IMR-90 (cell line): ENCODE data around the gene LY6G6D. TPM values are rescaled to one million over a fixed set of nuclear protein-coding genes. Genes with fewer than 3 reads are reported as not detected.

ENCODE experiments used
- ATAC-seq: fragments of 200-7000 bp; cut with Tn5 transposase; 2 replicates; pipeline ENCODE4 v1.9.1; 2020; ENCODE audit warnings: low read depth, mild to moderate bottlenecking, moderate library complexity
- BruUV-seq: library from RNA; stranded (reverse); fragments of 400-500 nt; replicated peaks from 2 replicates; lab custom pipeline; 2021; lab: Mats Ljungman, UMichigan
- CTCF ChIA-PET: fragments of 300-600 bp; formaldehyde crosslinking; extraction: SDS; loops from one replicate; lab custom pipeline; 2021; ENCODE audit warnings: antibody characterized with exemption; lab: Yijun Ruan, JAX
- POLR2A ChIA-PET: fragments of 300-600 bp; sonication (Branson Sonifier 250); formaldehyde crosslinking; loops from one replicate; lab custom pipeline; 2022; ENCODE audit warnings: antibody characterized with exemption; ENCODE audit not compliant: unreplicated experiment; lab: Charles Lee
- DNase-seq: peaks from one replicate; pipeline ENCODE4 v3.0.0; 2013
- H2AFZ ChIP-seq: replicated peaks from 2 replicates; pipeline ENCODE3; 2013; ENCODE audit warnings: low read length, mild to moderate bottlenecking; ENCODE audit not compliant: poor library complexity
- H2AK5ac ChIP-seq: 2 replicates; pipeline ENCODE4 v1.6.1; 2013; ENCODE audit warnings: low read depth, low read length, inconsistent platforms
- H2AK9ac ChIP-seq: replicated peaks from 2 replicates; pipeline ENCODE3; 2013; ENCODE audit warnings: mild to moderate bottlenecking, low read depth, low read length, moderate library complexity; ENCODE audit not compliant: poor library complexity
- H2BK120ac ChIP-seq: 2 replicates; pipeline ENCODE4 v1.6.1; 2013; ENCODE audit warnings: low read depth, low read length, inconsistent platforms
- H2BK15ac ChIP-seq: 3 replicates; pipeline ENCODE4 v1.6.1; 2013; ENCODE audit warnings: low read depth, low read length, inconsistent platforms
- H2BK20ac ChIP-seq: 2 replicates; pipeline ENCODE4 v1.6.1; 2013; ENCODE audit warnings: low read depth, mild to moderate bottlenecking, inconsistent platforms, low read length, moderate library complexity
- H2BK5ac ChIP-seq: 2 replicates; pipeline ENCODE4 v1.6.1; 2013; ENCODE audit warnings: mild to moderate bottlenecking, low read depth, low read length, inconsistent platforms; ENCODE audit not compliant: poor library complexity, severe bottlenecking
- H3K14ac ChIP-seq: replicated peaks from 2 replicates; pipeline ENCODE4 v1.6.1; 2013; ENCODE audit warnings: low read depth, low read length, inconsistent platforms
- H3K18ac ChIP-seq: 2 replicates; pipeline ENCODE4 v1.6.1; 2013; ENCODE audit warnings: low read depth, low read length, control low read depth
- H3K23ac ChIP-seq: 2 replicates; pipeline ENCODE4 v1.6.1; 2013; ENCODE audit warnings: low read depth, low read length, inconsistent platforms
- H3K27ac ChIP-seq: 2 replicates; pipeline ENCODE4 v1.5.1; 2013; ENCODE audit warnings: mild to moderate bottlenecking, control low read depth, low read length; ENCODE audit not compliant: insufficient read depth
- H3K27me3 ChIP-seq: 2 replicates; pipeline ENCODE4 v1.6.1; 2013; ENCODE audit warnings: low read length; ENCODE audit not compliant: control insufficient read depth, insufficient read depth
- H3K36me3 ChIP-seq: 2 replicates; pipeline ENCODE4 v1.6.1; 2013; ENCODE audit warnings: low read length, mixed read lengths; ENCODE audit not compliant: control insufficient read depth, insufficient read depth
- H3K4ac ChIP-seq: 2 replicates; pipeline ENCODE4 v1.6.1; 2013; ENCODE audit warnings: low read depth, low read length, inconsistent platforms
- H3K4me1 ChIP-seq: 2 replicates; pipeline ENCODE4 v1.6.1; 2013; ENCODE audit warnings: low read length, mixed read lengths; ENCODE audit not compliant: control insufficient read depth, insufficient read depth
- H3K4me2 ChIP-seq: 2 replicates; pipeline ENCODE4 v1.6.1; 2013; ENCODE audit warnings: low read depth, mild to moderate bottlenecking, control low read depth, low read length, moderate library complexity
- H3K4me3 ChIP-seq: 2 replicates; pipeline ENCODE4 v1.5.1; 2013; ENCODE audit warnings: low read depth, mild to moderate bottlenecking, control low read depth, low read length, moderate library complexity; ENCODE audit not compliant: insufficient read depth
- H3K56ac ChIP-seq: 2 replicates; pipeline ENCODE4 v1.6.1; 2013; ENCODE audit warnings: low read length, inconsistent platforms; ENCODE audit not compliant: insufficient read depth; ENCODE audit errors: extremely low read depth
- H3K79me1 ChIP-seq, 2 experiments: 2 replicates each; pipeline ENCODE4 v1.6.1; 2013; ENCODE audit warnings: low read length in 2 of 2, inconsistent platforms in 1 of 2, low read depth in 1 of 2
- H3K9ac ChIP-seq: 2 replicates; pipeline ENCODE4 v1.6.1; 2013; ENCODE audit warnings: low read depth, low read length, control low read depth
- H3K9me1 ChIP-seq: 2 replicates; pipeline ENCODE4 v1.6.1; 2013; ENCODE audit warnings: low read length, inconsistent platforms; ENCODE audit not compliant: insufficient read depth
- H3K9me3 ChIP-seq: 2 replicates; pipeline ENCODE4 v1.6.1; 2013; ENCODE audit warnings: low read length; ENCODE audit not compliant: control insufficient read depth, insufficient read depth
- H4K20me1 ChIP-seq: 2 replicates; pipeline ENCODE4 v1.6.1; 2013; ENCODE audit warnings: low read length, inconsistent platforms; ENCODE audit not compliant: insufficient read depth
- H4K5ac ChIP-seq: 2 replicates; pipeline ENCODE4 v1.6.1; 2013; ENCODE audit warnings: mild to moderate bottlenecking, low read depth, low read length, control low read depth
- H4K8ac ChIP-seq, 2 experiments: 2 replicates each; pipeline ENCODE4 v1.6.1; 2013; ENCODE audit warnings: low read depth in 2 of 2, low read length in 2 of 2, control low read depth in 1 of 2, inconsistent platforms in 1 of 2
- H4K91ac ChIP-seq: 2 replicates; pipeline ENCODE4 v1.6.1; 2013; ENCODE audit warnings: low read depth, low read length, inconsistent platforms; ENCODE audit not compliant: insufficient read depth
- CTCF ChIP-seq: conservative IDR thresholded peaks from 2 replicates; pipeline ENCODE4 v1.5.1; 2012; ENCODE audit warnings: mild to moderate bottlenecking, low read depth, low read length, improper control_type of control experiment
- ELK1 ChIP-seq: fragments of 150-350 bp; IDR thresholded peaks from 2 replicates; pipeline ENCODE4 v1.6.1; 2016; ENCODE audit warnings: low read depth, mild to moderate bottlenecking, low read length, moderate library complexity, borderline replicate concordance
- MAZ ChIP-seq: IDR thresholded peaks from 2 replicates; pipeline ENCODE4 v1.6.1; 2012; ENCODE audit warnings: low read depth, mild to moderate bottlenecking, low read length, improper control_type of control experiment, moderate library complexity, borderline replicate concordance
- MXI1 ChIP-seq: IDR thresholded peaks from 2 replicates; pipeline ENCODE4 v1.6.1; 2012; ENCODE audit warnings: low read depth, mild to moderate bottlenecking, low read length, moderate library complexity, borderline replicate concordance
- NFE2L2 ChIP-seq: fragments of 150-350 bp; IDR thresholded peaks from 2 replicates; pipeline ENCODE4 v1.6.1; 2016; ENCODE audit warnings: low read depth, mild to moderate bottlenecking, low read length
- RAD21 ChIP-seq: IDR thresholded peaks from 2 replicates; pipeline ENCODE4 v1.6.1; 2012; ENCODE audit warnings: low read length, improper control_type of control experiment
- RCOR1 ChIP-seq: IDR thresholded peaks from 2 replicates; pipeline ENCODE4 v1.6.1; 2012; ENCODE audit warnings: mild to moderate bottlenecking, low read length, improper control_type of control experiment; ENCODE audit not compliant: insufficient replicate concordance
- RFX5 ChIP-seq: IDR thresholded peaks from 2 replicates; pipeline ENCODE4 v1.8.0; 2012; ENCODE audit warnings: low read depth, mild to moderate bottlenecking, low read length, moderate library complexity
- WGBS, 2 experiments: methylation state at CpG; one replicate each; pipeline versions ENCODE4 v1.1.5 to v1.1.7; 2013; ENCODE audit warnings: missing lambda C conversion rate in 2 of 2; ENCODE audit not compliant: insufficient read length in 1 of 2; ENCODE audit errors: extremely low coverage in 2 of 2; 5-methylcytosine and 5-hydroxymethylcytosine counted together
- dilution Hi-C: fragments of 300-500 bp; cut with HindIII; formaldehyde crosslinking; loops from one replicate; pipeline ENCODE4 v1.14.3; 2018; ENCODE audit warnings: low sequenced_read_pairs; ENCODE audit not compliant: unreplicated experiment
- in situ Hi-C: fragments of 300-500 bp; cut with MboI; formaldehyde crosslinking; loops from 3 replicates; pipeline ENCODE4 v1.14.3; 2019; ENCODE audit warnings: low sequenced_read_pairs, inconsistent platforms, mixed read lengths
- intact Hi-C: fragments of 100-400 bp; cut with micrococcal nuclease; formaldehyde crosslinking; loops from 2 replicates; pipeline ENCODE4 v1.10.0; 2022
- polyA plus RNA-seq, 3 experiments: library from polyadenylated mRNA; depleted of rRNA; stranded (reverse); fragments of >200 nt; gene quantifications; 2 replicates each; pipeline ENCODE4 v1.2.3, GENCODE V29; 2012; ENCODE audit warnings: low replicate concordance in 1 of 3
- total RNA-seq: library from RNA; depleted of rRNA; stranded (reverse); fragments of >200 nt; gene quantifications from 2 replicates; pipeline ENCODE4 v1.2.3, GENCODE V29; 2012

Gene LY6G6D
- total and polyA plus RNA-seq, 2 of the 4 experiments (the other 2 are of a cell fraction) = not detected

- TF ChIP-seq CTCF = no peak
Measured at GRCh38 chr6:31702819-31703716, 12.1 kb upstream of the LY6G6D start, which contains the start of gene ABHD16A (continued).

- BruUV-seq = no TSS peak
- Histone ChIP-seq H3K4me2 (no peak overlapping the region), H3K4me1 (peaks cover 6% of the 10 kb centered on the region), H4K8ac (no peak overlapping the region), H3K14ac (no peak overlapping the region), H2AFZ (no peak overlapping the region), H3K18ac (no peak overlapping the region), H3K4ac (no peak overlapping the region), H3K4me3 (no peak overlapping the region), H2BK15ac (no peak overlapping the region), H3K79me1 (peaks cover 12 to 19% of the 10 kb centered on the region in 2 experiments), H3K36me3 (peaks cover 2% of the 10 kb centered on the region; the same call in 1 of the 2 replicates), H3K27me3 (peaks cover 6% of the 10 kb centered on the region; the same call in 1 of the 2 replicates), H3K9me3 (no peaks in the 10 kb centered on the region), H2AK5ac (no peak overlapping the region), H4K20me1 (0 out of 2 replicates have a peak, but pooled peaks cover 7% of the 10 kb centered on the region), H4K91ac (no peak overlapping the region), H3K23ac (no peak overlapping the region), H2BK120ac (no peak overlapping the region), H3K56ac (no peak overlapping the region), H2BK5ac (no peak overlapping the region), H4K5ac (no peak overlapping the region), H3K9me1 (peaks cover 8% of the 10 kb centered on the region), H2AK9ac (no peak overlapping the region), H3K9ac (no peak overlapping the region), H2BK20ac (no peak overlapping the region), H3K27ac (no peak overlapping the region)
- intact Hi-C loops (no loop called here), dilution Hi-C loops (no loop called here), in situ Hi-C loops (no loop called here)
- no peak for ATAC-seq
- ChIA-PET POLR2A (no interaction called here), CTCF (no interaction called here)
- WGBS, 2 experiments = no CpG with 5 or more reads among the region's 6 CpGs
- no peak for DNase-seq
- TF ChIP-seq CTCF (no peak), RFX5 (no peak), MXI1 (no peak), RCOR1 (no peak), RAD21 (no peak), ELK1 (no peak), NFE2L2 (no peak), MAZ (no peak)
Measured at GRCh38 chr6:31705931-31706330, 9.2 kb upstream of the LY6G6D start.
